HG03354 (cell line): ENCODE data around the gene PARD3.

Experiments used
- ATAC-seq: cut with Tn5 transposase; IDR thresholded peaks from one replicate; pipeline ENCODE4 v1.9.1; 2021; ENCODE audit warnings: mild to moderate bottlenecking; ENCODE audit not compliant: unreplicated experiment, poor library complexity, severe bottlenecking

PARD3 gene

DNA sequence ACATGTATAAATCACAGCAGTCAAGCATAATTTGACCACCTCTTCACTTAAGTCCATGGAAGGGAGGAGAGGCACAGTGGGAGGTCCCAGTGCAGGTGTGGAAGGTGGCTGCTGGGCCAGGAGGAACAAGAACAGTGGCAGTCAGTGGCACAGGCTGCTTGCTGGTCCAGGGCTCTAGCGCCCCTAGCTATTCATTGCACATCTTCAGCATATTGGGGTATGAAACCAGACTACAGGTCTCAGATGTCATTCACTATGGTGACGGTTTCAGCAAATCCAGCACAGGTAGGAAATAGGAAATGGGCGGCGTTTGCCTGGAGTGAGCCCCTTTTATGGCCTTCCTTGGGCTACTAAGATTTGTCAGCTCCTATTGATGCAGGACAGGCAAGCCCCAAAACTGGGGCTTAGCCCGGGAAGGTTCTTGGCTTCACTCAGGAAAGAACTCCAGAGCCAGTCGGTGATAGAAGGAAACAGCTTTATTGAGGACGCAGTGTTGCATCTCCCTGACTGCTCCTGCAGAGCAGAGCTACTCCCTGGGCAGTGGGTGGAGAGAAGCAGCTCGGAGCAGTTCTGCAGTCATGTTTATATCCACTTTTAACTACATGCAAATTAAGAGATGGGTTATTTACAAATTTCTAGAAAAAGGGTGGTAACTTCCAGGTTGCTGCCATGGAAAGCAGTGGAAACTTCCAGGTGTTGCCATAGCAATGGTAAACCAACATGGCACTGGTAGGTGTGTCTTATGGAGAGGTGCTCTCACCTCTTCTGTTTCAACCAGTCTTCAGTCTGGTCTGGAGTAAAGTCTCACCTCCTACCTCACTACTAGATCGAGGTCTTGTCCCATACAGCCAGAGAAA lies 608.8 kb downstream of the PARD3 start:
- no peak for ATAC-seq

DNA sequence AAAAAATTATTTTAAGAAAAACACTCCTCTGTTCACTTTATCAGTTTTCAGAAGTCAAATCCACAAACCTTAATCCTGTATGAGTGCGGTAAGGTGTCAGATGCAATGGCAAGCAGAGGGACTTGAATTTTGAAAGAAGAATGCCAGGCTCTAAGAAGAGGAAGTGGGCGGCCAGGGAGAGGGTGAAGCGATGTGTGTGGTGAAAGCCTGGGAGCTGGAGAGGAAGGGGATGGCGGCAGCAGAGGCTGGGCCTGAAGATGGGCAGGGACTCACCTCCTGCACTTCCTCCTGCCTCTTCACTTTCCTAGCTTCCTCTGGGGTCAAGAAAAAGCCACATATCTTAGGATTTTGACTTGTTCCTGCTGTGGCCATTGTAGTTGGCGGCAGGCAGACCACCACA lies 609.6 kb downstream of the PARD3 start:
- ATAC-seq: peak; percentile 57

DNA sequence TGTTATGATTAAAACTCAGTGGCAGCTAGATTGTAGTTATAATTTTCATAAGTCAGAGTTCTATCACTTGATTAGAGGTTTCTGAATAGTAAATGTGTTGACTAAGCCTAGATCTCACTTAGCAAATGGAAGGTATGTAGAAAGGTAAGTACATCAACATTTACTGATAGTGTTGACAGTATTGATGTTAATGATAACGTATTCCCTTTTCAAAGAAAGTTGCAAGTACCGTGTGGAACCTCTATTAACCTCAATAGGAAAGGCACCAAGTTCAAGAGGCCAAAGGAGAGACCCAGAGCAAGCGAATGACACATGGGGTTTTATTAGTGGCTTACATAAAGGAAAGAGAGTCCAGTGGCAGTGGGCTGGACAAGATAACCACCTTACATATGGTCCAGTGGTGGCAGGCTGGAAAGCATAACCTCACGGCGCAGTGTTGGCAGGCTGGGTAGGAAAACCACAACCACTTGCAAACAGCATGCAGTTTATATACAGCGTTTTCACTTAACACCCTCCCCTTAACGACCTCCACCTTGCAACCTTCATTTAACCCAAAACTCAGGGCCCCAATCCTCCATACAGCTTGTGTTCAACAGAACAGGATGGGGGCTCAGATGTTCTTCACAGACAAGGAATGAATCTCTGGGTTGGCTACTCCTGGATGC lies 611.0 kb downstream of the PARD3 start:
- ATAC-seq: no peak

DNA sequence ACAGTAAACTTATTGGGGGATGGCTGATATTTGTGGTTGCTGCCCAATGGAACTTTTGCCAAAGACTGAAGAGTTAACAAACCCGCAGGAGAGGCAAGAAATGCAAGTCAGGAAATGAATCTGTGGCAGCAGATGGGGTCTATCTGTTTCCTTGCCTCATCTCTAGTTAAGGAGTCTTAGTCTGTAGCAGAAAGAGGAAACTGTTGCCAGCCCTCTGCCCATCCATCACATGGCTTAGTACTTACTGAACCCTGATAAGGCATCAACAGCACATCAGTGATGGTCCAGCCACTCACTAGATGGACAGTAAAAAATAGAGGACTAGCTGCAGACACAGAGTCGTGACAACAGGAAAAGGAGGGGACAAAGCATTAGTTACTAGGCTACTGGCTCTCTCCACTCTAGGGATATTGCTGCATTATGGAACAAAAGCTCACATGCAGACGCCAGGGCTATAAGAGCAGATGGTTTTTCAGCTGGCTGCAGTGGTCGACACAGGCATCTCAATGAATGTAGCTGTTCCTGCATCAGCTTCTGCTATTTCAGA lies 614.7 kb downstream of the PARD3 start:
- no peak for ATAC-seq

DNA sequence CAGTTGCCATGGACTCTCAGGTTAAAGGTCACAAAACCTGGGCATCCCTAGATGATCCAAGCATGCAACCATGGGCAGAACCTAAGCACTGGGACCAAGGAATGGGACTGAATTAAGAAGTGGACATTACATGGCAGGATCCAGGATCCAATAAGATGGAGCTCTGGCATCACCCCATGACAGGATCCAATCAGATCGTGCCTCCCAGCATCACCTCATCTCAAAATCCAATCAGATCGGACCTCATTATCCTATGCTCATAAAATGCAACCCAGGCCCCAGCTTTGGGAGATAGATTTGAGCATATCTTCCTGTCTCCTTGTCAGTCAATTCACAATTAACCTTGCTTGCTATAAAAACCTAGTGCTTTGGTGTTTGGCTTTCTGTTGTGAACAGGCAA lies 616.1 kb downstream of the PARD3 start:
- no peak for ATAC-seq

DNA sequence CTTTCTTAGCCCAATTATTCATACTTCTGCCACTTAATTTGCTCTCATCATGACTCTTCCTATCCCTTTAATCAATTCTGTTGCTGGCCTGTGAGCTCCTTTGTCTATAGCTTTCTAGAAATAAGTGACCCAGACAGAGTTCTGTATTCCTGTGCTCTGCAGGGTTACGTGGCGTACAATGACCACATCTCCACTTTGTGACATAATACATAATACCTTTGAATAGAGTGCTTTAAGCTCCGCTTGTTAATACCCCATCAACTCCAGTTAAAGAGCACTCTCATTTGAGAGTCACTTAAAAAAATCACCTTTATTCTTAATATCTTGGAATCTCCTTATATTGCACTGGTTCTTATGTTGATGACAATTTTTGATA lies 619.0 kb downstream of the PARD3 start:
- ATAC-seq: no peak

DNA sequence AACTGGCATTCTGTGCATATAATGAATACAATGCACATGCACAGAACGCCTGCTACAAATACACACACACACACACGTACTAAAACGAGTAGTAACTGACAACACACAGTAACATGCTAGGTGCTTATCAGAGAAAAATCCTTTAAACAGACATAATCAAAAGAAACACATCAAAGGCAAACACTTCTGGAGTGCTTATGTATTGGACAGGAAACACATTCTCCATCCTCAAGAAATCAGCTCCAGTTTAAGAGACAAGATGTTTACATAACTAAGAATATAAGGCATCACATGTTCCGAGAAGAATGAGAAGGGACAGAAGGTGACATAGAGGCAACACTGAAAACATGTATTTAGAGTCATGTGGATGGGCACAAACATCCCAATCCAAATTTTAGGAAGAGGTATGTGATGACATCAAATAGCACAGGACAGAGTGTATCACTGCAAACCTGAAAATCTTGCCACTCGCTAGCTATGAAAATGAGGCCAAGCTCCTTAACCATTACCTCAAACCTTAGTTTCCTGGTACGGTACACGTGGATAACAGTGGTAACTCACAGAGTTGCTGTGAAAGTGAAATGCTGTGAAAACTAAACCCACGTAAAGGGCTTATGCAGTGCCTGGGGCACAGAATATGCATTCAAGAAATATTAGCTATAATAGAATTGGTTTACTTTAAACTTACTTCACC lies 619.6 kb downstream of the PARD3 start:
- ATAC-seq: no peak

DNA sequence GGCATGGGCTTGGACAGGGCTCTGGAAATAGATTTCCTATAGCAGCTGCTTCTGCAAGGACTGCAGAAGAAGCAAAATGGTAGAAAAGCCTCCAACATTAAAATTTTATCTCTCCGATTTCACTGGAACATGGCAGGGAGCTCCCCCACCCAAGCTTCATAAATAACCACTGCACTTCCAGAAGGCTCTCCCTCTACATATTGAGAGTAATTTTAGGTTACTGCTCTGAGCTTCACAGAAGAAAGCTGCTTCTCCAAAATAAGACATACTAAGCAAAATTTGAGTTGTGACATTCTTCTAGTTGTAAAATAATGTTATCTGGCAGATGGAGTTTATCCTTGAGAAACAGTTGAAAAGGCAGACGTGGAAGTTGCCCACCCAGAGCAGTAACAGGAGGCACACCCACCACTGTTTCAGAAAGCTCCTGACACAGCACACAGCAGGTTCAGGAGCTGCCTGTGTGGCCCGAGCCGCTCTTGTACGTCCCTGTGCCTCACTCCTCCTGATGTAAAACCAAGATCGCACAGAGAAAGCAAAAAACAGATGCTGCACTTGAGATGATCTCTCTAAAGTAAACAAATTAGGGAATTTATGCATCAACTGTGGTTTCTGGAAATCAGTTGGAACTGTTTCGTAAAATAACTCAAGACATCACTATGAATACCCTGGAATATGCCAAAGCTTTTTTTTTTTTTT lies 621.0 kb downstream of the PARD3 start:
- no peak for ATAC-seq

DNA sequence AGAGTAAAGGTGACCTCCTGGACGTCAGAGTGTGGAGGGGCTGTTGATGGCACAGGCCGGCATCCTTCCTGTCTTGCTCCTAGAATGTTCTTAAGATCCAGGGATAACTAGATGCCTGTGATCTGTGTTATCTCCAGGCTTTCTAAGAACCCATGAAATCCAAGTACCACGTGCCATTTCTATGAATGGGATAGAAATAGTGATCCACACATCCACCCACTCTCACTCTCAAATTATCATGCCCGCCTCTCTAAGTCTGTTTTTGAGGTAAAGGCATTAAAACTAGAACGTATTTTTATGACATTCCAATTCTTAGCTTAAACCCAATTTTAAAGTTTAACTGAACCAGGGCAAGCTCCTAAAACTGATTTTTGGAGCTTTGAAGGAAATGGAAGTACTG lies 622.5 kb downstream of the PARD3 start:
- no peak for ATAC-seq

DNA sequence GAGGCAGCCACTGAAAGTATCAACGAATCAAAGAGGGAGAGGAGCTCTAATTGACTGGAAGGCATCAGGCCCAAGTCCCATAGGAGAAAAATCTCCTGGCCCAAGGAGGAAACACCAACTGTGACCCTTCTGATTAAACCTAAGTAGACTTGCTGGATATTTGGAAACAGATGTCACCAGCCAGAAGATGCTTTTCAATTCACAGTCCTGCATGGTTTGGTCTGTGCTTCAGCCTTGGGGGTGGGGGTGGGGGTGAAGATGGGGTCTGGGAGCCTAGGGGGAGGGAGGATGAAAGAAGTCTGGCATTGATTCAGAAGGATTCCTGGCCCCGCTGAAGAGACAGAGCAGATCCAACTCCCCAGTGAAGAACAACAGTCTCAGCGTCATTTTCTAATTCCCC lies 623.7 kb downstream of the PARD3 start:
- ATAC-seq: no peak

DNA sequence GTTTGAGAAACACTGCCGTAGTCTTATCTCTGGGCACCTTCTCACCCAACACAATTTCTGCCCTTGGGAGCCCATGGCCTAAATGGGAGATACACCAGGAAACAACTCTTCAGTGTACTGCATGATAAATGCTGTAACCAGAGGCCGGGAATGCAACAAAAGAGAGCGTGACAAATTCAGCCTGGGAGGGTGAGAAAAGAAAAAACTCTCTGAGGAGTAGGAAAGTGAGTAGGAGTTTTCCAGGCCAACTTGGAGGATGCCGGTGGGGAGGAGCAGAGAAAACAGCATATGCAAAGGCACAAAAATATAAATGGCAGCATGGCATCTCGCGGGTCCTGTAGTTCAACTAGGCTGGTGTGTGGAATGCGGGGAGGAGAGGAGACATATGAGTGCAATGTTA lies 624.5 kb downstream of the PARD3 start:
- no peak for ATAC-seq

DNA sequence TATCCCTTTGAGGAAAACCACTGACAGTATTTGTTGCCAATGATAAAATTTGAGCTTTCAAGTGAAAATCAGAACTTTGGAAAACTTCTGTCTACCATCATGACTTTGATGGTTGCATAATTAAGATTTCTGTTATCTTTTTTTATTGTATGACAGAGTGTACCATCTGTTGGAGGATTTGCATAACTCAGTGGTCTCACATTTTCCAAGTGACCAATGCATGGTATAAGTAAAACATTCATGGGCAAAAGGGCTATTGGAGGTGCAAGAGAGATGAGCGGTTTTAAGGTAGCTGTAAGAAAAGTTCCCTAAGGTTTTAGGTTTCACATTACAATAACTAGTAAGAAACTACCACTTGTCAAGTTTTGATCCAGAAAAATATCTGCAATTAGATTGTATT lies 625.3 kb downstream of the PARD3 start:
- ATAC-seq: no peak

DNA sequence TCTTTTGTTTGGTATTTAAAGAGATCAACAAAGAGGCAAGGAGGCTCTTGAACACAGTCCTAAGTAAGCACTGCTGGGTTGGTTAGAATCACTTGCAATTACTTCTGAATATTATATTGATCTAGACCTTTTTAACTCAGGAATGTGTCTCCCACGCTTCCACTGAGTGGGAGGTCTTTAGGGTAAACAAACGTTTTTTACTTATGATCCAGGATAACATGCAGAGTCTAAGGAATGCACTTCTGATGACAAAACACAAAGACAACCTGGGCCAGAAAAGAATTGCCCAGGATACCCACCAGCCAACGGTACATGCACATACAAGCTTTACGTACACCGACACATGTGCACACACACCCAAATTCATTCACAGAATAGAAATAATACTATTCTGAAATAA lies 626.9 kb downstream of the PARD3 start:
- ATAC-seq: no peak

DNA sequence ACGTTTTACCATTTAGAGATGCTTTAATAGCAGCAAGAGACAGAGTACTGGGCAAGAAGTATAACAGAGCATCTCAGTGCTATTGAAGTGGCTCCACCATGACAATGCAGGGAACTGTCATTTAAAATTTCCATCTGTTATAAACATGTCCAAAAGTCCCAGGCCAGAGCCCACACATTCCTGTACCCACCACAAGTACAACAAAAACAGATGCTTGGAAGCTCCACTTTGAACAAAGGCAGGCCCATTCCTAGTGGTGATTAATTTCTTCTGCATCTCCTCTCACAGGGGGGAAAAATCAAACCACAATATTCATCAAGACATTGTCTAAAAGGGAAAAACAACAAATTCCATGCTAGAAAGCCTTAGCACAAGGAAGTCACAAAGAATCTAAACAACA lies 627.9 kb downstream of the PARD3 start:
- ATAC-seq: no peak

DNA sequence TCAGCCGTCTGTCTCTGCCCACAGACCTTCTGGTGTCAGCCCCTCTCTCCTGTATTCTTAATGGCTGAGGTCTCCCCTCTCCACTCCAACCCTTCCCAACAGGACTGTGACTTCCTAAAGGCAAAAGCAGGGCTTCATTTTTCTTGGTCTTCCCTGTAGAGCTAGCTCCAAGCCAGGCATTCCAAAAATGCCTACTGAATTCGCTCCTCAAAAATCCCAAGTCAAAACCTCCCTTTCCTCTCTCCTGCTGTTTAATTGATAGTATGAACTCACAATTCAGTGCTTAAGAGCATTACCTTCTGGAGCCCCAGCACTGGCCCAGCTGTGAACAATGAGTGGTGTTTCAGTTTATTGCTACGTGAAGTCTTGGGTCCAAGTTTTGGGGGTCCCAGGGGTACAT lies 628.4 kb downstream of the PARD3 start:
- no peak for ATAC-seq

DNA sequence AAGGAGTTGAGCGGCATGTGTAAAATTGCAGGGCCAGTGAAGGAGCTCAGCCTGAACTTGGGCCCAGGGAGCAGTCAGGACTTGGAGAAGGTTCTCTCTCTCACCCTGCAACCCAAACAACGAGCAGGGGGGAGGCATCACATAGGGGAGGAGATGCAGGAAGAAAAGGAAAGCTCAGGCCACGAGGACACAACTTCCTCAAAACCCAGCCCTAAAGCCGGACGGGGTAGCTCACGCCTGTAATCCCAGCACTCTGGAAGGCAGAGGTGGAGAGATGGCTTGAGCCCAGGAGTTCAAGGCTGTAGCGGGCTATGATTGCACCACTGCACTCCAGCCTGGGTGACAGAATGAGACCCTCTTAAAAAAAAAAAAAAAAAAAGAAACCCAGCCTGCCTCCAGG lies 629.1 kb downstream of the PARD3 start:
- ATAC-seq: no peak

DNA sequence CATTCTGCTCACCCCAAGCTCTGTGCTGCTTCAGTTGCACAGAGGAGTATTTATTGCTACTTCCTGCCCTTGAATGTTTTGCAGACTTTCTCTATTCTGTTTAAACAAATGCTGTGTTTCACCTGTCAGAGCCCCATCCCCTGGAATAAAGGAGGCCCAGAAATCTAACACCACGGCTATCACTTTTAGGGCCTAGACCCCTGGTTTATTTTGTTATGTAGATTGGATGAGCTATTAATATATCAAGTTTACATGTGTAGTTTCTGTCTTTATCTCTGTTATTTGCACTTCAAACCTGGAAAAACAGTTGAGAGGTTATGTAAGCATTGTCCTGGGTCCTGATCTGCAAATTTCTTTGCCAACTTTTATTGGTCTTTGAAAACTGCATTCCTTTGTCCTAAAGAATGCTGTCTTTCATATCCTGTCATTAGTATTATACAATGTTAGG lies 630.1 kb downstream of the PARD3 start:
- ATAC-seq: no peak

DNA sequence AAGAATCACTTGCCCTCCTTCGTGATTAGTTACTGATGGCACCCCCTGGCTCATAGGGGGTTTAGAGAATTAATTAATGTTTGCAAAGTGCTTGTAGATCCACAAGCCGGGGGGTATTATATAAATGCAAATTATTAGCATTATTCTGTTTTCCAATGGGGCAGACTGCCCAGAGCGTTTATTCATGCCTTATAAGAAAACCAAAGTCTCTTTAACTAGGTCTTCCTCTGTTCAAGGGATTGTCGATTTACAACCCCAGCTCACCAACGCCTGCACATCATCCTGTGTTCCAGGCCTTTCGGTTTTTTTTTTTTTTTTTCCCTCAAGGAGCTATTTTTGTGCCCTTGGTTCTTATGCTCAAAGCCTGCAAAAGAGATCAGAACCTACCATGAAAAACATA lies 630.7 kb downstream of the PARD3 start:
- ATAC-seq: no peak

DNA sequence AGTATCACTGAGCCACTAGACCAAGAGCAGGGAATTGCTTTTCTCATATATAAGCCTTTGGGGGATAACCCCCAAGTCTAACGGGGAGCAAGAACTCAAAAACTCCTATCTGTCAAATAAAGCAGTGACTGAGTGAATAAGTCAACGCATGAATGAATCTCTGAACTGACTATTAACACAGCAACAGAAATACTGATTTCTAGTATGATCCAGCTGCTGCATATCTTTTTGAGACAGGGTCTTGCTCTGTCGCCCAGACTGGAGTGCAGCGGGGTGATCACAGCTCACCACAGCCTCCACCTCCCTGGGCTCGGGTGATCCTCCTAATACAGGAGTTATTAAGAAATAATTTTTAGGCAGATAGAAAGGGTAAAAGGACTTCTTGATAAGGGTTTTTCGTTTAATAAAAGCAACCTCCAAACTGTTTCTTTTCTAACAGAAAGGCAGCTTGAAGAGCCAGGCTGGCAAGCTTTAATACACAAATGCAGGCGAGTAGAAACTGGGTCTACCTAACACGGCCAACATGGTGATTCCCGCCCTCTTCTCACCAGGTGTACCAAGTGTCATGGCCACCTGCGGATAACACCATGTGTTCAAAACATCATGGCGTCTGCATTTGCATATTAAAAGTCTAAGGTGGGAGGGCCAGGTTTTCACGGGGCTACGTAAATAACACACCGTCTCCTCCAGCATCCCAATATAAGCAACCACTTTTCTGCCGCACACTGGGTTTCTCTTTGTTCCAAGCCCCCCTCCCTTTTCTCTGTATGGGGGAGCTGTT lies 631.9 kb downstream of the PARD3 start:
- no peak for ATAC-seq
